HL-60 (cell line): Measurements from ENCODE around the gene PTPRR.

Experiments used
- GABPA ChIP-seq: IDR thresholded peaks from 2 replicates; pipeline ENCODE4 v1.6.1; 2012; ENCODE audit warnings: low read depth
- POLR2AphosphoS5 ChIP-seq: IDR thresholded peaks from 2 replicates; pipeline ENCODE4 v1.6.1; 2012; ENCODE audit warnings: low read depth
- SPI1 ChIP-seq: IDR thresholded peaks from 2 replicates; pipeline ENCODE4 v1.6.1; 2012; ENCODE audit warnings: low read depth, mild to moderate bottlenecking, borderline replicate concordance
- TF ChIP-seq, protein P1 (sequence below): IDR thresholded peaks from one replicate; pipeline ENCODE4 v1.5.1; 2011; ENCODE audit warnings: low read length, control low read depth, inconsistent platforms; ENCODE audit not compliant: insufficient read depth
- TF ChIP-seq, protein P2 (sequence below): IDR thresholded peaks from 2 replicates; pipeline ENCODE4 v1.6.1; 2012; ENCODE audit warnings: low read depth; ENCODE audit not compliant: insufficient replicate concordance

- TF ChIP-seq, protein P1, sequence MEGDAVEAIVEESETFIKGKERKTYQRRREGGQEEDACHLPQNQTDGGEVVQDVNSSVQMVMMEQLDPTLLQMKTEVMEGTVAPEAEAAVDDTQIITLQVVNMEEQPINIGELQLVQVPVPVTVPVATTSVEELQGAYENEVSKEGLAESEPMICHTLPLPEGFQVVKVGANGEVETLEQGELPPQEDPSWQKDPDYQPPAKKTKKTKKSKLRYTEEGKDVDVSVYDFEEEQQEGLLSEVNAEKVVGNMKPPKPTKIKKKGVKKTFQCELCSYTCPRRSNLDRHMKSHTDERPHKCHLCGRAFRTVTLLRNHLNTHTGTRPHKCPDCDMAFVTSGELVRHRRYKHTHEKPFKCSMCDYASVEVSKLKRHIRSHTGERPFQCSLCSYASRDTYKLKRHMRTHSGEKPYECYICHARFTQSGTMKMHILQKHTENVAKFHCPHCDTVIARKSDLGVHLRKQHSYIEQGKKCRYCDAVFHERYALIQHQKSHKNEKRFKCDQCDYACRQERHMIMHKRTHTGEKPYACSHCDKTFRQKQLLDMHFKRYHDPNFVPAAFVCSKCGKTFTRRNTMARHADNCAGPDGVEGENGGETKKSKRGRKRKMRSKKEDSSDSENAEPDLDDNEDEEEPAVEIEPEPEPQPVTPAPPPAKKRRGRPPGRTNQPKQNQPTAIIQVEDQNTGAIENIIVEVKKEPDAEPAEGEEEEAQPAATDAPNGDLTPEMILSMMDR, result no peak
- TF ChIP-seq, protein P2, sequence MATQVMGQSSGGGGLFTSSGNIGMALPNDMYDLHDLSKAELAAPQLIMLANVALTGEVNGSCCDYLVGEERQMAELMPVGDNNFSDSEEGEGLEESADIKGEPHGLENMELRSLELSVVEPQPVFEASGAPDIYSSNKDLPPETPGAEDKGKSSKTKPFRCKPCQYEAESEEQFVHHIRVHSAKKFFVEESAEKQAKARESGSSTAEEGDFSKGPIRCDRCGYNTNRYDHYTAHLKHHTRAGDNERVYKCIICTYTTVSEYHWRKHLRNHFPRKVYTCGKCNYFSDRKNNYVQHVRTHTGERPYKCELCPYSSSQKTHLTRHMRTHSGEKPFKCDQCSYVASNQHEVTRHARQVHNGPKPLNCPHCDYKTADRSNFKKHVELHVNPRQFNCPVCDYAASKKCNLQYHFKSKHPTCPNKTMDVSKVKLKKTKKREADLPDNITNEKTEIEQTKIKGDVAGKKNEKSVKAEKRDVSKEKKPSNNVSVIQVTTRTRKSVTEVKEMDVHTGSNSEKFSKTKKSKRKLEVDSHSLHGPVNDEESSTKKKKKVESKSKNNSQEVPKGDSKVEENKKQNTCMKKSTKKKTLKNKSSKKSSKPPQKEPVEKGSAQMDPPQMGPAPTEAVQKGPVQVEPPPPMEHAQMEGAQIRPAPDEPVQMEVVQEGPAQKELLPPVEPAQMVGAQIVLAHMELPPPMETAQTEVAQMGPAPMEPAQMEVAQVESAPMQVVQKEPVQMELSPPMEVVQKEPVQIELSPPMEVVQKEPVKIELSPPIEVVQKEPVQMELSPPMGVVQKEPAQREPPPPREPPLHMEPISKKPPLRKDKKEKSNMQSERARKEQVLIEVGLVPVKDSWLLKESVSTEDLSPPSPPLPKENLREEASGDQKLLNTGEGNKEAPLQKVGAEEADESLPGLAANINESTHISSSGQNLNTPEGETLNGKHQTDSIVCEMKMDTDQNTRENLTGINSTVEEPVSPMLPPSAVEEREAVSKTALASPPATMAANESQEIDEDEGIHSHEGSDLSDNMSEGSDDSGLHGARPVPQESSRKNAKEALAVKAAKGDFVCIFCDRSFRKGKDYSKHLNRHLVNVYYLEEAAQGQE, result no peak
- no peak for TF ChIP-seq POLR2AphosphoS5
- TF ChIP-seq SPI1, result no peak
- TF ChIP-seq GABPA, result no peak
Measured at GRCh38 chr12:70842136-70842535, 78.4 kb downstream of the PTPRR start.
